Tibial artery (tissue), 4 donors: ENCODE measurements around the gene IGFLR1.

Source experiments
- DNase-seq, 2 donors: peaks; one replicate each; pipeline ENCODE4 v3.0.0-alpha.2; 2019
- H3K27ac ChIP-seq, 2 donors: fragments of 200-600 bp; sonication (generic) in 1 of 2; 1 replicate in 1 of 2; 2 replicates in 1 of 2; pipeline ENCODE4 v1.5.1; 2018 to 2019; ENCODE audit warnings: mild to moderate bottlenecking in 1 of 2
- H3K27me3 ChIP-seq, 2 donors: fragments of 200-600 bp; sonication (generic) in 1 of 2; one replicate each; pipeline versions ENCODE4 v1.5.1 to v1.6.0; 2016 to 2019
- H3K36me3 ChIP-seq, 3 donors: fragments of 200-600 bp; sonication (generic) in 2 of 3; one replicate each; pipeline ENCODE4 v1.5.1; 2016 to 2019; ENCODE audit warnings: mild to moderate bottlenecking in 2 of 3
- H3K4me1 ChIP-seq, 4 donors: fragments of 200-600 bp; sonication (generic) in 2 of 4; 1 replicate in 3 of 4; 2 replicates in 1 of 4; pipeline ENCODE4 v1.5.1; 2016 to 2019
- H3K4me3 ChIP-seq, 2 donors: fragments of 200-600 bp; sonication (generic) in 1 of 2; 1 replicate in 1 of 2; 2 replicates in 1 of 2; pipeline ENCODE4 v1.5.1; 2018 to 2019; ENCODE audit warnings: mild to moderate bottlenecking in 2 of 2
- H3K9me3 ChIP-seq, 3 donors: fragments of 200-600 bp; sonication (generic) in 1 of 3; one replicate each; pipeline ENCODE4 v1.5.1; 2016 to 2019
- CTCF ChIP-seq, 2 experiments: fragments of 200-600 bp in 1 of 2; fragments of 450-650 bp in 1 of 2; IDR thresholded peaks; one replicate each; pipeline ENCODE4 v1.5.1; 2017 to 2019; ENCODE audit warnings: antibody characterized with exemption in 2 of 2, mild to moderate bottlenecking in 1 of 2, moderate library complexity in 1 of 2
- intact Hi-C: fragments of 100-400 bp; cut with DNase I; formaldehyde crosslinking; loops from one replicate; pipeline ENCODE4 v1.15.0; 2023; ENCODE audit warnings: low total_unique reads

Gene IGFLR1

GRCh38 chr19:35780717-35781116 is 38.5 kb upstream of the IGFLR1 start:
- Histone ChIP-seq H3K4me3 (no peak overlapping the region), H3K27ac (no peak overlapping the region), H3K27me3 (no peaks in the 10 kb centered on the region), H3K9me3 (no peaks in the 10 kb centered on the region), H3K36me3 (peaks cover 22 to 82% (median 46%) of the 10 kb centered on the region in 3 donors), H3K4me1 (peaks cover 0 to 10% (median 8%) of the 10 kb centered on the region in 4 donors)
- TF ChIP-seq CTCF (IDR thresholded peaks at IDR 0.05), result no peak
- no peak for DNase-seq
- intact Hi-C loops, result no loop called here

DNA sequence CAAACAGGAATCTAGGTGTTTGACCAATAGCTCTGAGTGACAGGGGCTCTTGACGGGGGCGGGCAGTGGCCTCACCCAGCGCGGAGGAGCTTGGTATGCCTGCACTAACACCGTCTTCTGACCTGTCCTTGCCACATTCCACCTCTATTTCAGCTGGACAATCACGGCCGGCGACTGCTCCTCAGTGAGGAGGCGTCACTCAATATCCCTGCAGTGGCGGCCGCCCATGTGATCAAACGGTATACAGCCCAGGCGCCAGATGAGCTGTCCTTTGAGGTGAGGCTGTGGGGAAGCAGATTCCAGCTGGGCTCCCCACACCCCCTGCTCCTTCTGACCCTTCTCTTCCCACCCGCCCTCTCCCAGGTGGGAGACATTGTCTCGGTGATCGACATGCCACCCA is 37.8 kb upstream of the IGFLR1 start:
- Histone ChIP-seq H3K9me3 (no peaks in the 10 kb centered on the region), H3K36me3 (peaks cover 22 to 76% (median 40%) of the 10 kb centered on the region in 3 donors), H3K27me3 (no peaks in the 10 kb centered on the region), H3K27ac (no peak overlapping the region), H3K4me1 (peaks cover 0 to 12% (median 9%) of the 10 kb centered on the region in 4 donors), H3K4me3 (no peak overlapping the region)
- no peak for TF ChIP-seq CTCF (IDR thresholded peaks at IDR 0.05)
- no peak for DNase-seq
- intact Hi-C loops, result no loop called here

GRCh38 chr19:35779033-35779432 is 36.8 kb upstream of the IGFLR1 start:
- H3K27ac ChIP-seq, result no peak overlapping the region
- H3K36me3 ChIP-seq, result peaks cover 22 to 66% (median 36%) of the 10 kb centered on the region in 3 donors
- no peak for TF ChIP-seq CTCF (IDR thresholded peaks at IDR 0.05)
- H3K9me3 ChIP-seq, result no peaks in the 10 kb centered on the region
- intact Hi-C loops, result no loop called here
- DNase-seq, result no peak
- no peak overlapping the region for H3K4me3 ChIP-seq
- peaks cover 0 to 19% (median 15%) of the 10 kb centered on the region in 4 donors for H3K4me1 ChIP-seq
- no peaks in the 10 kb centered on the region for H3K27me3 ChIP-seq

DNA sequence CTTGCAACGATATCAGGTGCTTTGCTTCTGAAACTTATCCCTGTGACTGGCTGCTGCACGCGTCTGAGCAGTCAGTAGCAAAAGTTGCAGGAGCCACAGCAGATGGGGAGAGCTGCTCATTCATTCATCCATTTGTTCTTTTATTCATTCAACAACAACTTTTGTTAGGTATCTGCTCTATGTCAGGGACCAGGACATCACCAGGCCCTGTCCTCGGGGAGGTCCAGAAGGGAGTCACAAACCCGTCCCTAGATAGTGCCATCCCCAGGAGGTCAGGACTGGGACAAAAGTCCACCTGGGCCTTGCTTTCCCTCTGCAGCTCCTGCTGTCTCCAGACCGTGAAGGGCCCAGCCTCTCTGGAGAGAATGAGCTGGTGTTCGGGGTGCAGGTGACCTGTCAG is 35.7 kb upstream of the IGFLR1 start:
- no peak for DNase-seq
- H3K4me3 ChIP-seq, result no peak overlapping the region
- H3K27ac ChIP-seq, result no peak overlapping the region
- TF ChIP-seq CTCF (IDR thresholded peaks at IDR 0.05), result no peak
- H3K36me3 ChIP-seq, result peaks cover 22 to 56% (median 36%) of the 10 kb centered on the region in 3 donors
- intact Hi-C loops, result no loop called here
- peaks cover 0 to 19% (median 15%) of the 10 kb centered on the region in 4 donors for H3K4me1 ChIP-seq
- no peaks in the 10 kb centered on the region for H3K27me3 ChIP-seq
- no peaks in the 10 kb centered on the region for H3K9me3 ChIP-seq

- no peaks in the 10 kb centered on the region for H3K27me3 ChIP-seq
- H3K27ac ChIP-seq, result no peak overlapping the region
- no peak for TF ChIP-seq CTCF (IDR thresholded peaks at IDR 0.05)
- no peak overlapping the region for H3K4me3 ChIP-seq
- no peak for DNase-seq
- intact Hi-C loops, result no loop called here
- H3K4me1 ChIP-seq, result peaks cover 0 to 19% (median 15%) of the 10 kb centered on the region in 4 donors
- H3K36me3 ChIP-seq, result peaks cover 18 to 49% (median 29%) of the 10 kb centered on the region in 3 donors
- no peaks in the 10 kb centered on the region for H3K9me3 ChIP-seq
Measured at GRCh38 chr19:35777086-35777841, 35.0 kb upstream of the IGFLR1 start.
